Activated CD8-positive, alpha-beta memory T cell treated with anti-CD3 and anti-CD28 coated beads, Interleukin-2, amount 50 U/mL, for 48 hours (primary cell): ENCODE data around the gene FIGNL1.
A peak's percentile ranks its signal among the peaks of the same experiment; 100 is the strongest.

Experiments used
- DNase-seq: peaks from one replicate; pipeline ENCODE4 v3.0.0-alpha.2; 2020

Gene FIGNL1

GRCh38 chr7:50426280-50427045 is 23.7 kb downstream of the FIGNL1 start:
- no peak for DNase-seq

- no peak for DNase-seq
Observed at GRCh38 chr7:50425318-50425717, 24.8 kb downstream of the FIGNL1 start.

- DNase-seq: no peak
Observed at GRCh38 chr7:50423860-50424259, 26.3 kb downstream of the FIGNL1 start.

GRCh38 chr7:50422858-50423257 is 27.3 kb downstream of the FIGNL1 start:
- no peak for DNase-seq

- DNase-seq: no peak
Observed at GRCh38 chr7:50421043-50421442, 29.1 kb downstream of the FIGNL1 start.

- no peak for DNase-seq
Observed at GRCh38 chr7:50418526-50419290, 31.4 kb downstream of the FIGNL1 start.

- DNase-seq: peak; percentile 82
Observed at GRCh38 chr7:50418086-50418515, 32.0 kb downstream of the FIGNL1 start.

GRCh38 chr7:50416527-50417182 is 33.5 kb downstream of the FIGNL1 start:
- DNase-seq: no peak

GRCh38 chr7:50415844-50416364 is 34.2 kb downstream of the FIGNL1 start:
- DNase-seq: no peak

- no peak for DNase-seq
Observed at GRCh38 chr7:50413561-50413960, 36.6 kb downstream of the FIGNL1 start.

- no peak for DNase-seq
Observed at GRCh38 chr7:50412973-50413372, 37.2 kb downstream of the FIGNL1 start.

GRCh38 chr7:50411332-50411731 is 38.8 kb downstream of the FIGNL1 start:
- no peak for DNase-seq

- no peak for DNase-seq
Observed at GRCh38 chr7:50409856-50410745, 40.0 kb downstream of the FIGNL1 start.

GRCh38 chr7:50406935-50407334 is 43.2 kb downstream of the FIGNL1 start:
- no peak for DNase-seq

- DNase-seq: no peak
Observed at GRCh38 chr7:50405221-50405620, 44.9 kb downstream of the FIGNL1 start.

GRCh38 chr7:50404392-50404791 is 45.8 kb downstream of the FIGNL1 start:
- no peak for DNase-seq

- DNase-seq: no peak
Observed at GRCh38 chr7:50400114-50400513, 50.0 kb downstream of the FIGNL1 start.

GRCh38 chr7:50399635-50400034 is 50.5 kb downstream of the FIGNL1 start:
- no peak for DNase-seq

GRCh38 chr7:50399206-50399605 is 50.9 kb downstream of the FIGNL1 start:
- no peak for DNase-seq

- no peak for DNase-seq
Observed at GRCh38 chr7:50397971-50398324, 52.2 kb downstream of the FIGNL1 start.

- DNase-seq: no peak
Observed at GRCh38 chr7:50397320-50397970, 52.7 kb downstream of the FIGNL1 start.

- DNase-seq: peak; percentile 64
Observed at GRCh38 chr7:50396856-50397255, 53.3 kb downstream of the FIGNL1 start.
